Measurements from ENCODE around the gene KRTAP4-12.

DNA sequence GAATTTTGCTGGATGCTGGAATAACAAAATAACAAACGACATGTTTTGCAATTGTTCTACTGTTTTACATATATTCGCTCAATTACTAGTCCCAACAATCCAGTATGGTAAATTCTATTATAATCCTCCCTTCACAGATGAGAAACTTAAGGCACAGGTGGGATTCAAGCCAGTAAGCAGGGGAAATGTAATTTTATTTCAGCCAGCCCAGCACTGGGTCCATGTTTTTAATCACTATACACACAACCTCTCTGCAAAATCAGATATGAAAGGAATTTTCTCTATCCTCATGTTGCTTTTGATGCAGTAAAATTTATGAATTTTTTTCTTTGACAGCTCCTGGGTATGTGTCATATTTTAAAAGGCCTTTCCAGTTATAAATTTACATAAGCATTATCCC, 21.3 kb upstream of the KRTAP4-12 start:
- TF ChIP-seq, protein P1, sequence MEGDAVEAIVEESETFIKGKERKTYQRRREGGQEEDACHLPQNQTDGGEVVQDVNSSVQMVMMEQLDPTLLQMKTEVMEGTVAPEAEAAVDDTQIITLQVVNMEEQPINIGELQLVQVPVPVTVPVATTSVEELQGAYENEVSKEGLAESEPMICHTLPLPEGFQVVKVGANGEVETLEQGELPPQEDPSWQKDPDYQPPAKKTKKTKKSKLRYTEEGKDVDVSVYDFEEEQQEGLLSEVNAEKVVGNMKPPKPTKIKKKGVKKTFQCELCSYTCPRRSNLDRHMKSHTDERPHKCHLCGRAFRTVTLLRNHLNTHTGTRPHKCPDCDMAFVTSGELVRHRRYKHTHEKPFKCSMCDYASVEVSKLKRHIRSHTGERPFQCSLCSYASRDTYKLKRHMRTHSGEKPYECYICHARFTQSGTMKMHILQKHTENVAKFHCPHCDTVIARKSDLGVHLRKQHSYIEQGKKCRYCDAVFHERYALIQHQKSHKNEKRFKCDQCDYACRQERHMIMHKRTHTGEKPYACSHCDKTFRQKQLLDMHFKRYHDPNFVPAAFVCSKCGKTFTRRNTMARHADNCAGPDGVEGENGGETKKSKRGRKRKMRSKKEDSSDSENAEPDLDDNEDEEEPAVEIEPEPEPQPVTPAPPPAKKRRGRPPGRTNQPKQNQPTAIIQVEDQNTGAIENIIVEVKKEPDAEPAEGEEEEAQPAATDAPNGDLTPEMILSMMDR (IDR thresholded peaks at IDR 0.05): no peak
- TF ChIP-seq POLR2A (IDR thresholded peaks at IDR 0.05): no peak

Data from heart left ventricle (tissue), 13 donors.